ENCODE data around the gene SH3RF3.

Gene SH3RF3

DNA sequence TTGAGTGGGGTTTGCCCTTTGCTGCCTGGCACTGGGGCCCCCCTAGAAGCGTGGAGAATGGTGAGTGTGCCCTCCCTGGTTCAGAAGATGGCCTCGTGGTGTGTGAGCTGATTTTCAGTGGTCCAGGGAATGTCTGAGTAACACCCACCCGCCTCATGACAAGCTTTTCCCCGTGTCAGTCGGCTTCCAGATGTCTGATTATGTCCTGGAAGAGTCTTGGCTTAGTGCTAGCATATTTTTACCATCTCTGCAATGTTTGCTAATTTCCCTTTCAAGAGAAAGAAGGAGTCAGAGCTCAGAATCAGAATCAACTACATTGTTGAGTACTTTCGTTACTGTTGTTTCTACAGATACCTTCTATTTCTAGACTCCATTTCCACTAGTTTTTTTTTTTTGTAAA is 270.1 kb downstream of the SH3RF3 start:
- Histone ChIP-seq H3K79me1 (ENCODE audit: low read length) (no peaks in the 10 kb centered on the region), H2BK120ac (ENCODE audit: low read depth, low read length) (no peak overlapping the region), H3K18ac (ENCODE audit: low read length) (no peak overlapping the region), H2BK15ac (replicated peaks; ENCODE audit: low read depth) (no peak overlapping the region), H3K4me2 (ENCODE audit: low read length) (no peak overlapping the region), H3K4me1 (ENCODE audit: control insufficient read depth, low read depth, low read length) (no peaks in the 10 kb centered on the region), H3K4ac (ENCODE audit: low read depth, low read length) (no peak overlapping the region), H3K27ac (ENCODE audit: low read depth, low read length) (no peak overlapping the region), H4K8ac (ENCODE audit: low read depth, low read length) (no peak overlapping the region), H3K56ac (ENCODE audit: low read length) (no peak overlapping the region), H4K5ac (ENCODE audit: low read length) (no peak overlapping the region), H3K36me3 (ENCODE audit: control insufficient read depth, insufficient read depth, low read length) (no peaks in the 10 kb centered on the region), H2BK5ac (ENCODE audit: low read length) (no peak overlapping the region), H3K9ac (ENCODE audit: low read length) (no peak overlapping the region), H2AK5ac (ENCODE audit: low read length) (no peak overlapping the region), H3K4me3 (ENCODE audit: low read length) (no peak overlapping the region), H3K27me3 (ENCODE audit: insufficient read depth, low read length, poor library complexity) (no peaks in the 10 kb centered on the region), H3K79me2 (ENCODE audit: control insufficient read depth, insufficient read depth, low read length) (no peaks in the 10 kb centered on the region), H3K23ac (ENCODE audit: low read length) (no peak overlapping the region)
- DNase-seq, result no peak
- no CpG with 5 or more reads among the region's 6 CpGs for WGBS (ENCODE audit: extremely low coverage, insufficient coverage, low lambda C conversion rate)

DNA sequence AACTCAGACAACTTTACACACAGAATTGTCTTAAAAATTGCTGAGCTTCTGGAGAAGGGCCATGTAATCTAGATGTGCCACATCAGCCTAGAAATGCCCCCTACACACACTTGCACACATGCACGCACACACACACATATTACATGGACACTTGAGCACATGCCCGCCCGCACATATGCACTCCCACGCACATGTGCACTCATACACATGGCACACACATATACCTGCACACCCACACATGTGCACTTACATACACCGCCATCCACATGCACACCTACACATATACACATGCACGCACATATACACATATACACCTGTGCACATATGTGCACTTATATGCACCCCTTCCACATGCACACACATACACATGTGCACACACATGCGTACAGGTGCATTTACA is 271.1 kb downstream of the SH3RF3 start:
- no peaks in the 10 kb centered on the region for H3K27me3 ChIP-seq (ENCODE audit: insufficient read depth, low read length, poor library complexity)
- no peaks in the 10 kb centered on the region for H3K79me2 ChIP-seq (ENCODE audit: control insufficient read depth, insufficient read depth, low read length)
- no peak overlapping the region for H3K9ac ChIP-seq (ENCODE audit: low read length)
- H3K4me2 ChIP-seq (ENCODE audit: low read length), result no peak overlapping the region
- no peak overlapping the region for H4K8ac ChIP-seq (ENCODE audit: low read depth, low read length)
- H3K27ac ChIP-seq (ENCODE audit: low read depth, low read length), result no peak overlapping the region
- H3K4me3 ChIP-seq (ENCODE audit: low read length), result no peak overlapping the region
- H2AK5ac ChIP-seq (ENCODE audit: low read length), result no peak overlapping the region
- H3K18ac ChIP-seq (ENCODE audit: low read length), result no peak overlapping the region
- H2BK5ac ChIP-seq (ENCODE audit: low read length), result no peak overlapping the region
- no peak overlapping the region for H2BK15ac ChIP-seq (replicated peaks; ENCODE audit: low read depth)
- H3K23ac ChIP-seq (ENCODE audit: low read length), result no peak overlapping the region
- no peak overlapping the region for H3K56ac ChIP-seq (ENCODE audit: low read length)
- no peak for DNase-seq
- no peak overlapping the region for H4K5ac ChIP-seq (ENCODE audit: low read length)
- H3K79me1 ChIP-seq (ENCODE audit: low read length), result no peaks in the 10 kb centered on the region
- no peak overlapping the region for H3K4ac ChIP-seq (ENCODE audit: low read depth, low read length)
- no peak overlapping the region for H2BK120ac ChIP-seq (ENCODE audit: low read depth, low read length)
- no peaks in the 10 kb centered on the region for H3K4me1 ChIP-seq (ENCODE audit: control insufficient read depth, low read depth, low read length)
- WGBS (ENCODE audit: extremely low coverage, insufficient coverage, low lambda C conversion rate), result no CpG with 5 or more reads among the region's 7 CpGs
- no peaks in the 10 kb centered on the region for H3K36me3 ChIP-seq (ENCODE audit: control insufficient read depth, insufficient read depth, low read length)

DNA sequence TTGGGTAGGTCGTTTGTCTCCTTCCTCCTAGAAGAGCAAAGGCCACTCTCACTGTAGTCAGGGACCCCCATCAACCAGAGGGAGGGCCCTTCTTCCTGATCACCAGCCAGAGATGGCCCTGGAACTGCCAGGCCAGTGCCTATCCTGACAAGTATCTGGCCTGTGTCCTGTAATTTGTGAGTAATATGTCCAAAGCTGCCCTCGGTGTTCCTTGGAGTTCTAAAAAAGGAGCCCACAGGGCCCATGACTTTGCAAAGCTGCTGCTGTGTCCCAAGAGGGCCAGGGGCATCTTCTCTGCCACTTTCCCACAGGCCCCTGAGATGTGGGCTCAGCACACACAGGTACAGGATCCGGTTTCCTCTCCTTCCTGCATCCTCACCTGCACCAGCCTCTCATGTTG is 272.4 kb downstream of the SH3RF3 start:
- Histone ChIP-seq H3K9ac (ENCODE audit: low read length) (no peak overlapping the region), H3K4me1 (ENCODE audit: control insufficient read depth, low read depth, low read length) (no peaks in the 10 kb centered on the region), H2BK120ac (ENCODE audit: low read depth, low read length) (no peak overlapping the region), H3K23ac (ENCODE audit: low read length) (no peak overlapping the region), H3K36me3 (ENCODE audit: control insufficient read depth, insufficient read depth, low read length) (no peaks in the 10 kb centered on the region), H4K5ac (ENCODE audit: low read length) (no peak overlapping the region), H2BK5ac (ENCODE audit: low read length) (no peak overlapping the region), H3K4me2 (ENCODE audit: low read length) (no peak overlapping the region), H3K79me1 (ENCODE audit: low read length) (no peaks in the 10 kb centered on the region), H3K79me2 (ENCODE audit: control insufficient read depth, insufficient read depth, low read length) (no peaks in the 10 kb centered on the region), H3K4me3 (ENCODE audit: low read length) (no peak overlapping the region), H2BK15ac (replicated peaks; ENCODE audit: low read depth) (no peak overlapping the region), H3K56ac (ENCODE audit: low read length) (no peak overlapping the region), H3K27me3 (ENCODE audit: insufficient read depth, low read length, poor library complexity) (no peaks in the 10 kb centered on the region), H4K8ac (ENCODE audit: low read depth, low read length) (no peak overlapping the region), H2AK5ac (ENCODE audit: low read length) (no peak overlapping the region), H3K18ac (ENCODE audit: low read length) (no peak overlapping the region), H3K27ac (ENCODE audit: low read depth, low read length) (no peak overlapping the region), H3K4ac (ENCODE audit: low read depth, low read length) (no peak overlapping the region)
- WGBS (ENCODE audit: extremely low coverage, insufficient coverage, low lambda C conversion rate), result no CpG with 5 or more reads among the region's 3 CpGs
- no peak for DNase-seq

DNA sequence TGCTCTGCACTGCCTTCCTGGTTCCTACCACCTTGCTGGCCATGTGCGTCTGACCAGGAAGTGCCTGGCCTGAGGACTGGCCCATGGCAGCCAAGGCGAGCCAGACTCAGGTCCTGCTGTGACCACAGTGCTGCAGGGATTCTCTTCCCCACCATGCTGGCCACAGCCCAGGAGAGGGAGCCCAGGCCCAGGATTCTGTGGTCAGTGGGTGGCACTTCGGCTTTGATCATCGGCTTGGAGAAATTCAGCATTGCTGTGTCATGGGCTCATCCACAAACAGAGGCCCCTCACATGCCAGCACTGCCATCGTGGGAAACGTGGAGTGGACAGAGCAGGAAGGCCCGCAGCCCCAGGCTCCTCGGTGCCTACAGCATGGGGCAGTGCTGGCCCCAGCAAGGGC is 273.2 kb downstream of the SH3RF3 start:
- no peak overlapping the region for H3K56ac ChIP-seq (ENCODE audit: low read length)
- no peak overlapping the region for H3K4me2 ChIP-seq (ENCODE audit: low read length)
- H3K27ac ChIP-seq (ENCODE audit: low read depth, low read length), result no peak overlapping the region
- no peak overlapping the region for H3K9ac ChIP-seq (ENCODE audit: low read length)
- H2BK15ac ChIP-seq (replicated peaks; ENCODE audit: low read depth), result no peak overlapping the region
- H2BK5ac ChIP-seq (ENCODE audit: low read length), result no peak overlapping the region
- no peaks in the 10 kb centered on the region for H3K36me3 ChIP-seq (ENCODE audit: control insufficient read depth, insufficient read depth, low read length)
- H4K5ac ChIP-seq (ENCODE audit: low read length), result no peak overlapping the region
- H4K8ac ChIP-seq (ENCODE audit: low read depth, low read length), result no peak overlapping the region
- no peak for DNase-seq
- H3K4me3 ChIP-seq (ENCODE audit: low read length), result no peak overlapping the region
- H2BK120ac ChIP-seq (ENCODE audit: low read depth, low read length), result no peak overlapping the region
- H2AK5ac ChIP-seq (ENCODE audit: low read length), result no peak overlapping the region
- H3K23ac ChIP-seq (ENCODE audit: low read length), result no peak overlapping the region
- no peak overlapping the region for H3K4ac ChIP-seq (ENCODE audit: low read depth, low read length)
- H3K18ac ChIP-seq (ENCODE audit: low read length), result no peak overlapping the region
- no peaks in the 10 kb centered on the region for H3K79me2 ChIP-seq (ENCODE audit: control insufficient read depth, insufficient read depth, low read length)
- no peaks in the 10 kb centered on the region for H3K79me1 ChIP-seq (ENCODE audit: low read length)
- no peaks in the 10 kb centered on the region for H3K27me3 ChIP-seq (ENCODE audit: insufficient read depth, low read length, poor library complexity)
- H3K4me1 ChIP-seq (ENCODE audit: control insufficient read depth, low read depth, low read length), result no peaks in the 10 kb centered on the region
- WGBS (ENCODE audit: extremely low coverage, insufficient coverage, low lambda C conversion rate), result no CpG with 5 or more reads among the region's 8 CpGs

DNA sequence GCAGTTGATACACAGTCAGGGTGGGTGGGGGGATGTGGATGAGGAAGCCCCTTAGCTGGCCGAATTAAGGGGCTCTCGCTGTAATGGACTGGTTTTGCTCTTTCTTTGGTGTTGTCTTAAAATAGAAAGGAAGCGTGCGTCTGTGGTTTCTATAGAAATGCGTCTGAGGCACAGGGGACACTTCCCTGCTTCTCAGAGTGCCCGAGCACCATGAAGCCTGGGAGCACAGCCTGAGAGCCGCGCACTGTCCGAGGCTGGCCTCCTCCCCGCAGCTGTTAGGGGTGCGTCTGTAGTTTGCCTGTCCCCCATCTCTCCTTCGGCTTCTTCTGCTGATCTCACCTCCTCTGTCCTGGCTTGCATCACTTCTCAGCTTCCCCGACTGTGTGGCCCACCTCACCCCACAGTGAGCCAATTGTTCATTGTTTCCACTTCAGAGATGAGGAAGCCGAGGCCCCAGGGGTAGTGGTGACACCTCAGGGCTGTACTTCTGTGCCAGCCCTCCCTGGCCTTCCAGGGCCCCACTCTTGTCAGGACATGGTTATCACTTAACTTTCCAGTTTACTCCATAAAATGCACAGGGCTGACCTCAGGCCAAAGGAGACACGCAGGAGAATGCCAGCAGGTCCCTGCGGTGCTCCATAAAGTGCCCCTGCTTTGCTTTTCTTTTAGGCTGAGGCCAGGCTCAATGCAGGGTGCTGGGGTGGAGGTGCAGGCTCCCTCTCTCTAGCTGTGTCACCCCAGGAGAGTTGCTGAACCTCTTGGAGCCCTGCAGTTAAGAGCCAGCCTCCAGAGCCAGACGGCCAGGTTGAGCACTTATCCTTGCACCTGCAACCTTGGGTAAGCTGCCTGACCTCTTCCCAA is 274.2 kb downstream of the SH3RF3 start:
- no peak overlapping the region for H3K4ac ChIP-seq (ENCODE audit: low read depth, low read length)
- H2BK15ac ChIP-seq (replicated peaks; ENCODE audit: low read depth), result no peak overlapping the region

DNA sequence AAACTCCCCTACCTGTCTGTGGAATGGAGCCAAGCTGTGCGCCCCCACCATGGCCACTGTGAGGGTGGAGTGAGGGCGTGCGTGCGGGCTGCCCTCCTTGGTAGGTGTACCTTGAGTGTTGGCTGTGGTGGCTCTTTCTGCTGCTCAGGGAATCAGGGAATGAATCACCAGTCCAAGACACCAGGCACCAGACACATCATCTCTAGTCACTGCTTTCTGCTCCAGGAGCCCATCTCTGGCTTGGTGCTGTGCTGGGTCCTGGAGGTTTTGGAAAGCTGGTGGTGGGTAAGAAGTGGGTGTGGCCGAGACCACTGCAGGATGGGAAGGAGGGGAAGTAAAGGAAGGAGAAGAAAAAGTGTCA is 274.8 kb downstream of the SH3RF3 start:
- Histone ChIP-seq H3K4ac (ENCODE audit: low read depth, low read length) (no peak overlapping the region), H2AK5ac (ENCODE audit: low read length) (no peak overlapping the region), H2BK5ac (ENCODE audit: low read length) (no peak overlapping the region), H3K4me3 (ENCODE audit: low read length) (no peak overlapping the region), H2BK120ac (ENCODE audit: low read depth, low read length) (no peak overlapping the region), H2BK15ac (replicated peaks; ENCODE audit: low read depth) (no peak overlapping the region), H3K4me1 (ENCODE audit: control insufficient read depth, low read depth, low read length) (no peaks in the 10 kb centered on the region), H4K5ac (ENCODE audit: low read length) (no peak overlapping the region), H3K18ac (ENCODE audit: low read length) (no peak overlapping the region), H3K36me3 (ENCODE audit: control insufficient read depth, insufficient read depth, low read length) (no peaks in the 10 kb centered on the region), H3K79me2 (ENCODE audit: control insufficient read depth, insufficient read depth, low read length) (no peaks in the 10 kb centered on the region), H3K56ac (ENCODE audit: low read length) (no peak overlapping the region), H3K4me2 (ENCODE audit: low read length) (no peak overlapping the region), H3K79me1 (ENCODE audit: low read length) (no peaks in the 10 kb centered on the region), H3K27ac (ENCODE audit: low read depth, low read length) (no peak overlapping the region), H3K23ac (ENCODE audit: low read length) (no peak overlapping the region), H3K9ac (ENCODE audit: low read length) (no peak overlapping the region), H4K8ac (ENCODE audit: low read depth, low read length) (no peak overlapping the region), H3K27me3 (ENCODE audit: insufficient read depth, low read length, poor library complexity) (no peaks in the 10 kb centered on the region)
- no CpG with 5 or more reads among the region's 5 CpGs for WGBS (ENCODE audit: extremely low coverage, insufficient coverage, low lambda C conversion rate)
- DNase-seq, result no peak

More for the DNA sequence above, 274.2 kb downstream of the SH3RF3 start:
- Histone ChIP-seq H3K36me3 (ENCODE audit: control insufficient read depth, insufficient read depth, low read length) (no peaks in the 10 kb centered on the region), H3K4me3 (ENCODE audit: low read length) (no peak overlapping the region), H3K56ac (ENCODE audit: low read length) (no peak overlapping the region), H3K23ac (ENCODE audit: low read length) (no peak overlapping the region), H3K18ac (ENCODE audit: low read length) (no peak overlapping the region), H4K5ac (ENCODE audit: low read length) (no peak overlapping the region), H3K27ac (ENCODE audit: low read depth, low read length) (no peak overlapping the region), H3K79me1 (ENCODE audit: low read length) (no peaks in the 10 kb centered on the region), H2BK5ac (ENCODE audit: low read length) (no peak overlapping the region), H3K4me1 (ENCODE audit: control insufficient read depth, low read depth, low read length) (no peaks in the 10 kb centered on the region), H2BK120ac (ENCODE audit: low read depth, low read length) (no peak overlapping the region), H3K79me2 (ENCODE audit: control insufficient read depth, insufficient read depth, low read length) (no peaks in the 10 kb centered on the region), H3K27me3 (ENCODE audit: insufficient read depth, low read length, poor library complexity) (no peaks in the 10 kb centered on the region), H4K8ac (ENCODE audit: low read depth, low read length) (no peak overlapping the region), H2AK5ac (ENCODE audit: low read length) (no peak overlapping the region), H3K9ac (ENCODE audit: low read length) (no peak overlapping the region), H3K4me2 (ENCODE audit: low read length) (no peak overlapping the region)
- no peak for DNase-seq
- WGBS (ENCODE audit: extremely low coverage, insufficient coverage, low lambda C conversion rate), result no CpG with 5 or more reads among the region's 17 CpGs

Data from mesendoderm (in vitro differentiated cells).